GM19023 (cell line): Measurements from ENCODE around the gene LRRC4.

Experiments used
- ATAC-seq: cut with Tn5 transposase; IDR thresholded peaks from one replicate; pipeline ENCODE4 v1.9.1; 2021; ENCODE audit warnings: mild to moderate bottlenecking, moderate library complexity; ENCODE audit not compliant: unreplicated experiment

Gene LRRC4

DNA sequence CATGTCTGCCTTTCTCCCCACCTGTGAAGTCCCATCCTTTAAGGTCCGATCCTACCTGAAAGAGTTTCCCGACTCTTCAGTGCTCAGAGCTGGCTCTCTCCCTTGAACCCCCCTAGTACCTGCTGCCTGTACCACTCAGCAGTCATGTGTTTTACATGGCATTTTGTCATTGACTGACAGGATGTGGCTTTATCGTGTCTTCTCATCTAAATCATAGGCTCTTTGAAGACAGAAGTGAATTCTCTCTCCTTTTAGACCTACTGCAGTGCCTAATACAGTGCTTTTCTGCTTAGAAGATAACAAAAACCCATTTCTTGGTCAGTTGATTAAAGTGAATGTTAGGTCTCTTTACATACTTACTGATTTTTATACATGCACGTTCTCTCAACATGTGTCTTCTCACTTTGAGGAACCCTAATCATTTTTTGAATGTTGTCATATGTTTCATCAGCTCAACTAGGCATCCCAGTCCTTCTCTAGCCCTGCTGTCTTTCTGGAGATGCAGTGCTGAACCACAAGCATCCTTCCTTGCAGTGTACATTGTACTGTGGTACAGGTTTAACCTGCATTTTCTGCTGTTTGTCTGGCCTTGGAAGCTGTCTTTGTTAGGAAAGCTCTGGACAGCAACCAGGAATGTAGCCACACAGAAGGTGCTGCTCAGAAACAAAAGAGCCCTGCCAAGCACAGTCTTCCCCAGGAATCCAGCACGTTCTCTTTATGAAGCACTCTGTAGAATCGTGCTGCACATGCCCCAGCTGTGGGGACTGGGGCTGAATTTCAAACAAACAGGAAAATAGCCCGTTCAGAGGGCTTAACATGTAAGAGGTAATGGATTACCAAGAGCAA lies 28.1 kb upstream of the LRRC4 start:
- no peak for ATAC-seq

DNA sequence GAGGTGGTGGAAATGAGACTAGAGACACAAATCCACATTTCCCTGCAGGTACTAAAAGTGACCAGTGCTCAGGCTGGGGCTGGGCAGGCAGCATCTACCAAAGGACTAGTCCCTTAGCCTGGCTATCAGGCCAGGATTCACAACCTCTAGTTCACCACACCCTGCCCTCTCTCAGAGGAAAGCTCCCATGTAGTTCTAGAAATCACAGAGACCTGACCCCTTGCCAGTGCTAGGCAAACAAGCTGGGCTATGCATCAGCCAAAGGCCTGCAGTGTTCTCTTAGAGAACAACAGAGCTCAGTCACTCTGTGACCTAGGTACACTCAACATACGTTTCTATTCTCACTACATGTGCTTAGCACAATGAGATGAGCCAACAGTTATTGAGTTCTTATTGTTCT lies 26.7 kb upstream of the LRRC4 start:
- ATAC-seq = no peak

DNA sequence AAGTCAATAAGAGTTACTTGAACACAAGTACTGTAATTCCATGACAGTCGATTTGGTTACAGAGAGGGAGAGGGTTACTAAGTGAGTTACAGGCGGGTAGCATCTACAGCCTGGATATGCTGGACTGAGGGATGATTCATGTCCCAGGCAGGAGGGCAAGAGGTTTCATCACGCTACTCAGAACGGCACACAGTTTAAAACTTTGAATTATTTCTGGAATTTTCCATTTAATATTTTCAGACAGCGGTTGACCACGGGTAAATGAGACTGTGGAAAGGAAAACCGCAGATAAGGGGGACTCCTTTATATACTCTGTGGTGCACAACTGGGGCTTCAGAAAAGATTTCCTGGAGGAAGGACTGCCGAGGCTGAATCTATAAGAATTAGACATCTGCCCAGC lies 25.7 kb upstream of the LRRC4 start:
- ATAC-seq = no peak

DNA sequence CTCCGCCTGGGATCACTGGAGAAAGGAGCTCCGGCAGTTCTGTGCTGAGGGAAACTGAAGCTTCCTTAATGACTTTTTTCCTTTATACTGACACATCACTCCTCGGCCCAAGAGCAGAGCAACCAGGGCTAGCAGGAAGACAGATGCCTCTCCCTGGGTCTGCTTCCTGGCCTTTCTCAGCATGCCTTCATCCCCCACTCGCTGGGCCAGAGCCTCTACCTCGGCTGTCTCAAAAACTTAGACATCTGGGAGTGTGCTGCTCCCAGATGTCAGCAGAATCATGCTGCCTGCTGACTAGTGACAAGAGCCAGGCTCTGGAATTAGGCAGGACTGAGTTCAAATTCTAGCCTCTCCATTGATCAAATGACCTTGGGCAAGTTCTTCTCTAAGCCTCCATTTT lies 24.4 kb upstream of the LRRC4 start:
- ATAC-seq = no peak

DNA sequence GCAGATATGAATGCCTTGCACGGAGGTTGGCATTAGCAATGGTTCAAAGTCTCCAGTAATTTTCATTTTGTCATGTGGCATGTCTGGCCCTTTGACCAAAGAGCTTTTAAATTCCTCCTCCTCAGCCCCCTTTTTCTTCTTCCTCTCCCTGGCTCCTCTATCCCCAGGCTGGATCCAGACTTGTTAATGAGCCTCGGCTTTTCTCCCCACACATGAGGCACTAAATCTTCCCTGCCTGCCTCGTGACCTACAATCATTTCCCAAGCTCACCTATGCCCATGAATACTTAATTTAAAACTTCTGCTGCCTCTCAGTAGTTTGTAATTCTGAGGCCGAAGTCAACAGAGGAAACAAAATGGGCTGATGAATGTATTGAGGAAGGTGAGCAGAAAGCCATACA lies 23.3 kb upstream of the LRRC4 start:
- ATAC-seq = no peak

DNA sequence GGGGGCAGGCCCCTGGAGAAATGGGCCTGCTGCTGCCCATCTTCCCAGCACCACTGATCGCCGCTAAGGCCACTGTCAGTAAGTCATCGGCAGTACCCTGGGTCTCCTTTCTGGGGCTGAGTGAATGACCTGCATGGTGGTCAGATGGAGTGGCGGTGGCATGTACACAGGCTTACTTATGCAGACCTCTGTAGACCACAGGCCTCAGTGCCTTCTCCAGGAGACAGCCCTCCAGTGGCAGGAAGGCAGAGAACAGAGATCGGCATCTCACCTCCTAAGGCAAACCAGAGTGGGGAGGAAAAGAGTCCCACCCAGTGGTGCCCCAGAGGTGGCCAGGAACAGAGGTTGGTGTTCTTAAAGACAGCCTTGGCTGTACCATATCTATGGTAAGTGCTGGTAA lies 22.8 kb upstream of the LRRC4 start:
- no peak for ATAC-seq

DNA sequence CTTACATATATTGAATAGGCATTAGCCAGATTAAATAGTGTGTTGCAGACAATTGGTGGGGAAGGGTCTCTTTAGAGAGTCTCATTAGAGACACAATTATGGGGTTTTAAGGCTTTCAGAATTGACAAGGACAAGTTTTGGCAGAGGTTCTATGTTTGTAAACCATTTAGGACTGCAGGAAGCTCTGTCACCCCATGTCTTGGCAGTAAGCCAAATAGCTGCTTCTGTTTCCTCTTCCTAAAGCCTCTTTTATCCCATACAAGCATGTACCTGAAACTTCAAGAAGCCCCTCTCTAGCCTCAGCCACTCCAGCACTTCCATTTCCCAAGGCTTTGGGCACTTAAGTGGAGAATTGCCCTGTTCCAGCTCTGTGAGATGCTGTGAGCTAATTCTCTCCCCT lies 21.8 kb upstream of the LRRC4 start:
- ATAC-seq = no peak

DNA sequence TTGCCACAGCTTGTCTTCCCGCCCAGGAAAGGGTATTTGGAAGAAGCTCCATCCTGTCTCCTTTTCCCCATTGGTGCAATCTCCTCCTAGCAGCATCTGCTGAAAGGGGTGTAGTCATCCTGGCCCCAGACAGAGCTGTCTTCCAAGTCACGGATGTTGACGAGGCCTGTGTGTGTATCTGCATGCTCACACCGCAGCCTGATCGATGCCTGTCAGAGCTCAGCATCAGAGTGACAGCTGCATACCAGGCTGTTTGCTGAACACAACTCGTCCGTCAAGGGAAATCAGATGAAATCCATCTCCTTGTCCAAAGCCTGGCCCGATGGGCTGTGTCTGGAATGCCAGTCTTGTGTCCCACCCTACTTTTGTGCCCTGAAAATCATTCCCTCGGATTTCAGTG lies 21.2 kb upstream of the LRRC4 start:
- ATAC-seq = no peak

DNA sequence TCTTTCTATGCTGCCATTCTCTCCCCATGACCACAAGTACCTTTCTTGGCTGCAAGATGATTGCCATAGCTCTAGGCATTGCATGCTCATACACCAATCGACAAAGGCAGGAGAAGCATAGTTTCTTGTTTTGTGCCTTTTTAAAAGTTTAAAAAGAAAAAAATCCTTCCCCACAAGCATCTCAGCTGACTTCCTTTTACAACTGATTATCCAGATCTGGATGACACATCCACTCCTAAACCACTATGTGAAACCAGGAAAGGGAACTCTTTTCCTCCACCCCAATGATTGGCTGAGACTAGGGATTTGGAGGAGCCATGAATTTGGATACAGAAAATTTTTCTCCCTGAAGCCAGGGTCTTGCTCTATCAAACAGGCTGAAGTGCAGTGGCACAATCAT lies 14.5 kb upstream of the LRRC4 start:
- no peak for ATAC-seq

DNA sequence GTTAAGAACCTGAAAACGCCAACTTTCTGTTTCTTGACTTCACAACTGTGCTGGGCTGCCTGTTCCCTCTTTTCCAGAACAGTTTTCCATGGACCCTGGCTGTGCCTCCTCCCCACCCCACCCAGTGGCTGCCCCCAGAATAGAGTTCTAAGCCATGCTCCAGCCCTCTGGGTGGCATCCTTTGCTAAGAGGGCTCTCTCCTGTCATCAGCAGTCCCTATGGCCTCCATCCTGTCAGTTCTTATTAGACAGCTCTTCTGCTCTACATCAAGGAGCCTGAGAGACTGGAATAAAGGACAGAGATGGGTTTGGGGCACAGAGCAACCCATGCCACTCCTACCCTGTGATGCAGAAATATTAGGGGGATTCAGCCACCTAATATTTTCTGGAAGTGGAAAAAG lies 13.9 kb upstream of the LRRC4 start:
- ATAC-seq = no peak

DNA sequence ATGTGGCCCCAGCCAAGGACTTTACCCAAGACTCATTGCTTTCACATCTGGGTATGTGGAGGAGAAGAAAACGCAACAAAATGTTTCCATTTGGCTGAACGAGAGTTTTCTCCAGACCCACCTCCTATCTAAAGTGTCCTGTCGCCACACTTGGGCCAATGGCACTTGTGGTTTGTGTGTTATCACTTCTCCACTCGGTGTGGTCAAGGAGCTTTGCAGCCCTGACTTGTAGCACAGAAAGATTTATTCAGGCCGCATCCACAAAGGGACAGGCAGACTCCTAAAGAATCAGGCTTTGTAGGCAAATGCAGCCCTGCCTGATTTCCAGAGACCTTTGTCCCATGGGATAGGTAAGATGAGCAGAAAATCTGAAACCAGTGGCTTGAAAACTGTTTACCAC lies 12.8 kb upstream of the LRRC4 start:
- no peak for ATAC-seq

DNA sequence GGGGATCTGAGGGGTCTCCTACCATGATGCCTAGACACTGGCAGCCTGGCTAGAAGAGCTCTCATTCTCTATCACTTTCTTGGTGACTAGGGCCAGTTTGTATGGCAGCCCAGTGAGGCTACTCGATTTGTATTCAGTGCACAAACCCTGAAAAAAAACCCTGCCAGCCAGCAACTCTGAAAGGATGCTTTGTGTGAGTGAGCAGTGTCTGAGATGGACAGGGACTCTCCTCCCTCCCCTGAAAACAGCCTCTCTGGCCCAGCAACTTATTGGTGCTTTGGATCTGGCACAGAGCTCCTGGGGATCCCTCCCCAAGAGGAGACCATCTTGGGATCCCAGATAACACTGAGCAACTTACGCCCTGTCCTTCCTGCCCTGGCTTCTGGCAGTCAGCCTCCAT lies 10.8 kb upstream of the LRRC4 start:
- ATAC-seq = no peak

DNA sequence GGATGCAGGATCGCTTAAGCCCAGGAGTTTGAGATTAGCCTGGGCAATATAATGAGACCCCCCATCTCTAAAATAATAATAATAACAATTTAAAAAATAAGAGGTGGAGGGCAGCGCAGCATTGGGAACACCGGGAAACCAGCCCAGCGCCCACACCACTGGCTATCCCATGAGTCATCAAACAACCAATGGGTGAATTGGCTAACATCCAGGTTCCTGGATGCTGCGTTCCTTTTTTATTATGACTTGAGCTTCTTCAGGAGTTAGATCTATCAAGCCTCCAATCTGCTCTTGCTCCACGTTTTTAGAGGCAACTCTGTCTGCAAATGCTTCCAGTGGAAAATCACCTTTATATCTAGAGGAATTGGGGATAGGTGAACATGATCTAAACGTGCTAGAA lies 10.0 kb upstream of the LRRC4 start:
- no peak for ATAC-seq

DNA sequence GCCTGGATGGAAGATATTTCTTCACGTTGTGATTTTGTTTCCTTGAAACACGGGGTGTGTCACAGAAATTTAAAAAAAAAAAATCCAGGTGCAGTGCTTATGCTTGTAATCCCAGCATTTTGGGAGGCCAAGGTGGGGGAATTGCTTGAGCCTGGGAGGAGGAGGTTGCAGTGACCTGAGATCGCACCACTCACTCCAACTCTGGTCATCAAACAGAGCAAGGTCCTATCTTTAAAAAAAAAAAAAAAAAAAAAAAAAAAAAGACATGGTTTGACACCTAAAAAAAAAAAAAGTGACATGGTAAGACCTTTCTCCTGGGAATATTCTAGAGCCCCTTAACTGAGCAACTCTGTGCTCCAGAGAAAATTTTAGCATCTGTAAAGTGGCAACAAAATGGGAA lies 9.0 kb upstream of the LRRC4 start:
- ATAC-seq = no peak

DNA sequence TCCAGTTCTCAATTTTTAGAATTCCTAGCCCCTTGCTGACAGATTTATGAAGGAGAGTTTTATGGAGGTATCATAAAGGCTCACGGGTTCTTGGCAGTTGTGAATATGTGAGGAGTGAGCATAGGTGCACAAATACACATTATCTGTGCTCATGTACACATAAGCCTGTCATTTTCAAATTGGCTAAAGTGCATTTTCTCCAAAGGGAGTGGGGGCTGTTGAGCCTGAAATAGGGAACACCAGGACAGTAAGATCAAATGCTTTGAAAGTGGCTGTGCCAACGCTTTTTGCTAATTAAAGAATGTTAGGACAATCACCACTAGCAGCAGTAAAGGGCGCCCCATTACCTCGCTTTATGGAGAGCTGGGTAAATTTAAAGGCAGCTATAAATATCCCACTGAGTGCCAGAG lies 8.3 kb upstream of the LRRC4 start:
- no peak for ATAC-seq

DNA sequence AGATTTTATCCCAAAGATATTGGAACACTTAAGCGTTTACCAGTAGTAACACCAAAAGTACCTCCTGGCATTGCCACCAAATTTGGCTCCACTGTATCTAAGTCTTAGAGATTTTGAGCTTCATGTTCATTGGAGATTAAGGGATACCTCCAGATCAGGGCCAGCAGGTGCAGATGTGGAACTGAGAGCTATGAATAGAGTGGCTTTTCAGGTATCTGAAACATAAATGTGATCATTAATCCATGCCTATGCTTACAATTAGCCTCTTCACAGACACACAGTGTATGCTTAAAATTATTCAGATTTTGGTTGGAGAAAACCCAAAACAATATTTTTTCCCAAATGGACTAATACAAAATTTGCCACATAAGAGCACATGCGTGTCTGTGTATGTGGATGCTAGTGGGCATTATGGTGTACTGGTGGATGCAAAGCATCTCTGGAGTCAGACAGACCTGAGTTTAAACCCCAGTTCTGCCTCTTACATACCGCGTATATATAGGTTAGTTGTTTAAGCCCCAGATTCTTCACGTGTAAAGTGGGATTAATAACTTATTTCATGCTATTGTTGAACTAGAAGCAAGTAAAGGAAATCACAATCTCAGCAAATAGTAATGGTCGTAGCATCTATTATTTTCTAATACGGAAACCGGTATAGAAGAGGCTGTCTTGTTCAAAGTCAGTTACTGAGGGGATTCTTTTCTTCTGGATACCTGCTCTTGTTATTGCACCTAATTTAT lies 6.8 kb upstream of the LRRC4 start:
- ATAC-seq = no peak

DNA sequence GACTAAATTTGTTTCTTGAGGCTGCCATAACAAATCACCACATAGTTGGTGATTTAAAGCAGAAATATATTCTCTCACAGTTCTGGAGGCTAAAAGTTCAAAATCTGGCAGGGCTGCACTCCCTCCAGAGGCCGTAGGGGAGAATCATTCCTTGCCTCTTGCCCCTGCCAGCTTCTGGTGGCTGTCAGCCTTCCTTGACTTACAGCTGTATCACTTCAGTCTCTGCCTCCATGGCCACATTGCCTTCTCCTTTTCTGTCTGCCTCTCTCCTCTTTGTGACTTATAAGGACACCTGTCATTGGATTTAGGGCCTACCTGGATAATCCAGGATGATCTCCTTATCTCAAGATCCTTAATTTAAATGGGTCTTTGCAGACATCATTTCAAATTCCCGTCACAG lies 5.8 kb upstream of the LRRC4 start:
- peak; percentile 9 for ATAC-seq

DNA sequence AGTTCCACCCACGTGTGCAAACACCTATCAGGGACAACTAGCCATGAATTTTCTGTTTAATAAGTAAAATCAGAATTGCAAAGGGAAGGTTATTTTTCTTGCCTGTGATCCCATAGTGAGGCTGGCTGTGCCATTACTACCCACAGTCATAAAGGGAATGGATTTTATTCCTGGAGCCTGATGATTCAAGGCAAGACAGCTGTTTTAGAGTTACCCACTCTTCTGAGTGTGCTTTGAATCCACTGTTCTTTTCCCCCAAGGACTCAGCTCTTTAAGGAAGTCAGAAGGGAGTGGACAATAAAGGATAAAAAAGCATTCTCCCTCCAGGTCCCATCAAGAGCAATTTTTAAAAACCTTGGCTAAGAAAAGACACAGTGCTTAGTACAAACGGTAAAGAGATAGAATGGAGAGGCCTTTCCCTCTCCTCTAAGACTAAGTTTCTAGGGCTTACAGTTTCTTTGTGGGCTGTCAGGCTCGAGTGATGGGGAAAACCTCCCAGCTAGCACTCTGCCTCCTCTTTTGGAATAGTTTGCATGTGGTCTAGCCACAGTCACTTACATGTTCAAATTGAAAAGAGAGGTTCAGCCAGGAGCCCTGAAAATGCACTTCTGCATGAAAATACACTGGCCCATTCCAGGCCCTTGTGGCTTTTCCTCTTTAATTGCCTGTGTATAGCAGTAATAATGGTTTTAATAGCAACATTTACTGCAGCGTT lies 5.1 kb upstream of the LRRC4 start:
- peak; percentile 48 for ATAC-seq

DNA sequence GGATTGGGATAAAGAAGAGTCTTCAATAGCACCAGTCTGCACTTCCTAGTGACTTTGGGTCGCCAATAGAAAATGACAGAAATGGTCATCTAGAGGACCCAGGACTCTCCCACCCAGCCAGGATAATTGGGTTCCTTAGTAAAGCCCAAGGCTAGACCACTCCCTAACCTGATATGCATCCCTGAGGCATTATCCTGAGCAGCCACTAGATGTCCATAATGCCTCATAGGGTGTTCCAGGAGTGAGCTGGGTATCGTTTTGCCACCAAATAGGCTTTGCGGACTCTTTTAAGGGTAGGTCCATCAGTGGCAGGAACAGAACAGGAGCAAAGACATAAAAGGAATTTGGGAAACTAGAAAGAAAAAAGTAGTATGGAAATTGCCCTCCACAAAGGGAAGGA lies 4.5 kb upstream of the LRRC4 start:
- ATAC-seq = no peak

DNA sequence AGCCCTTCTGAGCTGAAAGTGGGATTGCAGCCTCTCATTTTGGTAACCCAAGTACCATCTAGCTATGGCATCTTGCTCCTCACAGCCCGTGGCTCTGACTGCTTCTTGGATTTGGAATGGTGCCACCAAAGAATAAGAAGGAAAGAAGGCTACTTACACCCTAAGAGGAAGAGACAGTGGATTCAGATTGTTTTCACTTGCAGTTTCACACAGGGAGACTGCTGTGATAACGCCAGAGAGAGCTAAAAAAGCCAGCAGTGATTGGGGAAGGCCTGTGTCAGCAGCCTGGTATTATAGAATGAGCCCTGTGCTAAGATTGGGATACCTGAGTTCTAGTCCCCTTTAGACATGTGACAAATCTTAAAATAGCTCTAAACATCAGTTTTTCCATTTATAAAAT lies 3.6 kb upstream of the LRRC4 start:
- no peak for ATAC-seq

DNA sequence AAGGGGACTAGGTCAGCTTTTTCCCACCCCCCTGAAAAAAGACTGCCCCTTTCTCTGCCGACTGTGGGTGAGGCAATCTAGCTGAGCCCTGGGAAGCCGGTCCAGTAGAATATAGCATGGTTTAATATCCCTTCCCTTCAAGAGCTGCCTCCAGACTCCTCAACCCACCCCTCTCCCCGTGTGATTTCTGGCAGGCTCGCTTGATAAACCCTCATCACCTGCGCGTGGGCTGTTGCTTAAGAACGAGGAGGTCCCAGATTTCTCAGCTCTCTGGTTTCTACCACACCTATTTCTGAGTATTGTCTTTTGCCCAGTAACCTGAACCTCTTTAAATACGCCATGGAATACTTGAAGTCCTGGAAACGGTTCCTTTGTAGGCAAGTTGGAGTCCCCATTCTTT lies 2.0 kb upstream of the LRRC4 start:
- no peak for ATAC-seq
